ENCODE data around the gene FAS.

DNA sequence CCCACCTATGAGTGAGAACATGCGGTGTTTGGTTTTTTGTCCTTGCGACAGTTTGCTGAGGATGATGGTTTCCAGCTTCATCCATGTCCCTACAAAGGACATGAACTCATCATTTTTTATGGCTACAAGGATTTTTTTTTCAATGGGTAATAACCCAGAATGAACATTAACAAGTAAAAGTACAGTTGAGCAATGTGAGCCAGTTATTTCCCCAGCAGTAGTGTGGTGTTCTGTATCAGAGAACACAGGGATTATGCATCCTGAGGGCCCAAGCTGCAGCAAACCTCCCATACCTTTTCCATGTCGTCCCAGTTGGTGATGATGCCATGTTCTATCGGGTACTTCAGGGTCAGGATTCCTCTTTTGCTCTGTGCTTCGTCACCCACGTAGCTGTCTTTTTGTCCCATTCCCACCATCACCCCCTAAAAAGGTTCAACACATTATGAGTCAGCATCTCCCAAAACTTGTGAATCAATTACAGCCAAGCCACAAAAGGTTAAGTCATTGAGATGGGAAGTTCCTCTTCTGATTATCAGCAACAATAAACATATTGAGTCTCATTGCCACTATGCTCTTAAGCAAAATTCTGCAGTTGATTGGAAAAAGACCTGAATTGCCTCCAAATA, 43.5 kb upstream of the FAS start:
- TF ChIP-seq SIN3B (IDR thresholded peaks at IDR 0.05; ENCODE audit: low read depth) (no peak), ETV6 (IDR thresholded peaks at IDR 0.05; ENCODE audit: borderline replicate concordance in 1 of 2, low read depth in 2 of 2, low read length in 1 of 2) (no peak), ETV6 (CRISPR knock-in tag; IDR thresholded peaks at IDR 0.05; ENCODE audit: borderline replicate concordance) (no peak), ZZZ3 (IDR thresholded peaks at IDR 0.05) (no peak), SMARCA5 (IDR thresholded peaks at IDR 0.05) (no peak), EGR1 (conservative IDR thresholded peaks at IDR 0.05) (no peak), LEF1 (IDR thresholded peaks at IDR 0.05) (no peak), MAZ (CRISPR knock-in tag; conservative IDR thresholded peaks at IDR 0.05 in 1 of 2, IDR thresholded peaks at IDR 0.05 in 1 of 2) (no peak), CHD2 (IDR thresholded peaks at IDR 0.05; ENCODE audit: low read depth, low read length) (no peak), ZNF217 (CRISPR knock-in tag; IDR thresholded peaks at IDR 0.05) (no peak)
- TF ChIP-seq, protein P1, sequence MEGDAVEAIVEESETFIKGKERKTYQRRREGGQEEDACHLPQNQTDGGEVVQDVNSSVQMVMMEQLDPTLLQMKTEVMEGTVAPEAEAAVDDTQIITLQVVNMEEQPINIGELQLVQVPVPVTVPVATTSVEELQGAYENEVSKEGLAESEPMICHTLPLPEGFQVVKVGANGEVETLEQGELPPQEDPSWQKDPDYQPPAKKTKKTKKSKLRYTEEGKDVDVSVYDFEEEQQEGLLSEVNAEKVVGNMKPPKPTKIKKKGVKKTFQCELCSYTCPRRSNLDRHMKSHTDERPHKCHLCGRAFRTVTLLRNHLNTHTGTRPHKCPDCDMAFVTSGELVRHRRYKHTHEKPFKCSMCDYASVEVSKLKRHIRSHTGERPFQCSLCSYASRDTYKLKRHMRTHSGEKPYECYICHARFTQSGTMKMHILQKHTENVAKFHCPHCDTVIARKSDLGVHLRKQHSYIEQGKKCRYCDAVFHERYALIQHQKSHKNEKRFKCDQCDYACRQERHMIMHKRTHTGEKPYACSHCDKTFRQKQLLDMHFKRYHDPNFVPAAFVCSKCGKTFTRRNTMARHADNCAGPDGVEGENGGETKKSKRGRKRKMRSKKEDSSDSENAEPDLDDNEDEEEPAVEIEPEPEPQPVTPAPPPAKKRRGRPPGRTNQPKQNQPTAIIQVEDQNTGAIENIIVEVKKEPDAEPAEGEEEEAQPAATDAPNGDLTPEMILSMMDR (IDR thresholded peaks at IDR 0.05 in 2 of 3, conservative IDR thresholded peaks at IDR 0.05 in 1 of 3; ENCODE audit: insufficient read depth in 2 of 3, low read depth in 1 of 3, low read length in 3 of 3), result no peak
- TF ChIP-seq, protein P2, sequence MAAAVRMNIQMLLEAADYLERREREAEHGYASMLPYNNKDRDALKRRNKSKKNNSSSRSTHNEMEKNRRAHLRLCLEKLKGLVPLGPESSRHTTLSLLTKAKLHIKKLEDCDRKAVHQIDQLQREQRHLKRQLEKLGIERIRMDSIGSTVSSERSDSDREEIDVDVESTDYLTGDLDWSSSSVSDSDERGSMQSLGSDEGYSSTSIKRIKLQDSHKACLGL (CRISPR knock-in tag; IDR thresholded peaks at IDR 0.05; ENCODE audit: borderline replicate concordance, poor library complexity, severe bottlenecking), result no peak

Data from K562 (cell line).